Mammary microvascular endothelial cell (primary cell): ENCODE measurements around the gene NUDT4. TPM values are rescaled to one million over a fixed set of nuclear protein-coding genes. Genes with fewer than 3 reads are reported as not detected.

Experiments
- total RNA-seq: library from RNA; depleted of rRNA; stranded (reverse); fragments of >200 nt; gene quantifications from 2 replicates; pipeline ENCODE4 v1.2.3, GENCODE V29; 2015

NUDT4 gene
- 41.6 and 44.1 TPM in 2 replicates for total RNA-seq

GRCh38 chr12:93377252-93378195 lies at the start of gene NUDT4:
Gene NUDT4 (plus strand): TSS chr12:93377925. CDS start chr12:93378323, 398 bp downstream.

DNA sequence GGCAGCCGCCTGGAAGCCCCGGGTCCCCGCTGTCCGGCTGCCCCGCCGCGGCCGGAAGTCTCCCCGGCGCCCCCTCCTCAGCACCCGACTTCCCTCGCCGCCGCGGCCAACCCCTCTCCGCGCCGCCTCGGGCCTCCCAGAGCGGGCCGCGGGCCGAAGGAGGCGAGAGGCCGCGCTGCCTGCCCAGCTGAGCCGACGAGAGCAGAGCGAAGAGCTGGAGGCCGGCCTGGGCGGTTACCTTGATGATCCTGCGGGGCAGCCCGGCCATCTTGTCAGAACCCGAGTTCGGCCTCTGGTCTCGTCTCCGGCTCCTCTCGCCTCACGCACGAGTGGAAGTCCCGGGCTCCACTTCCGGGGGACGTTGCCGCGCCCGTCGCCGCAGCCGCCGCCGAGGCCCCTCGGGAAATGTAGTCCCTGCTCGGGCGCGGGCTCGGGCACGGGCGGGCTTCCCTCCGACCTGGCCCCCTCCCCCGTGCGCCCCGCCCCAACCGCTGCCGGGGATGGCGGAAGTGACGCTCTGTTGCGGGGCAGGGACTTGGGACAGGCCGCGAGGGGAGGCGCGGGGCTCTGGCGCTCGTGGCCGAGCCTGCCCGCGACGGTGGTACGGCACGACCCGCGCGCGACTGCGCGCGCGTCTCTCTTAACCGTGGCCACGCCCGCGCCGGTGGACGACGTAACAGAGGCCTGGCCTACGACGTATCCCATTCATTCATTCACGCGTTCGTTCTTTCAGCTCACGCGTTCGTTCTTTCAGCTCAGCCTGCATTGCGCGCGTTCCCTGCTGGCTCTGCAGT lies 64.1 kb downstream of the NUDT4 start, which contains the start of gene UBE2N:
UBE2N (minus strand) TSS at position 331 of the 794 bp plus-strand sequence; CDS start at position 268, 63 bp downstream.

Other genes starting within 250 kb of the NUDT4 start
- 77.7 and 79.3 TPM in 2 replicates for gene UBE2N, start 64.0 kb downstream of the NUDT4 start, total RNA-seq
- 71.2 and 72.1 TPM in 2 replicates for gene MRPL42, start 89.6 kb downstream of the NUDT4 start, total RNA-seq
- gene SOCS2, start 194.8 kb downstream of the NUDT4 start, total RNA-seq, result 150 and 158 TPM in 2 replicates